ENCODE measurements around the gene BBS12. TPM values are rescaled to one million over a fixed set of nuclear protein-coding genes. Genes with fewer than 3 reads are reported as not detected.

Gene BBS12
- total RNA-seq, 3 donors from 2014 or later (not counting 1 experiment from before 2014, with no cell fraction given): 0.85 to 1.9 (median 1.8) TPM

DNA sequence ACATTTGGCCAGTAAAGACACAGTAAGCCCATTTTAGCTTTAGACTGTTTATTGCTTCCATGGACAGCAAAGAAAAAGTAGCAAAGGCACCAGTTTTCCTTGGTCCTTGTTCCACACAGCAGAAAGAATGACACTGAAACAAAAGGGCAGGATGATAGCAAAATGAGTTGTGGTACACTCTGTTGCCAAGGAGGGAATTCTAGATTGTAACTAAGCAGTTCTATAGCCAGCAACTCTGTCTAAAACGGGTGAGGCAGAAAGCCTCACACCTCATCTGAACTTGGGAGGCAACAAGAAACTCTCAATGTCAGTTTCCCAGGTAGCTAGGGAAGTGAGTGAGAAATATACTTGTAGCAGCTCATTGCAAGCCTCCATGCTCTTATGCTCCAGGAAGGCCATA is 39.2 kb downstream of the BBS12 start:
- H3K27ac ChIP-seq (ENCODE audit: low read length): no peak overlapping the region
- no peaks in the 10 kb centered on the region for H3K27me3 ChIP-seq (ENCODE audit: control insufficient read depth, insufficient read depth, low read length)
- intact Hi-C loops (cut with micrococcal nuclease): no loop called here
- H3K9me3 ChIP-seq (ENCODE audit: control insufficient read depth, insufficient read depth, low read length): no peaks in the 10 kb centered on the region
- TF ChIP-seq, protein P1, sequence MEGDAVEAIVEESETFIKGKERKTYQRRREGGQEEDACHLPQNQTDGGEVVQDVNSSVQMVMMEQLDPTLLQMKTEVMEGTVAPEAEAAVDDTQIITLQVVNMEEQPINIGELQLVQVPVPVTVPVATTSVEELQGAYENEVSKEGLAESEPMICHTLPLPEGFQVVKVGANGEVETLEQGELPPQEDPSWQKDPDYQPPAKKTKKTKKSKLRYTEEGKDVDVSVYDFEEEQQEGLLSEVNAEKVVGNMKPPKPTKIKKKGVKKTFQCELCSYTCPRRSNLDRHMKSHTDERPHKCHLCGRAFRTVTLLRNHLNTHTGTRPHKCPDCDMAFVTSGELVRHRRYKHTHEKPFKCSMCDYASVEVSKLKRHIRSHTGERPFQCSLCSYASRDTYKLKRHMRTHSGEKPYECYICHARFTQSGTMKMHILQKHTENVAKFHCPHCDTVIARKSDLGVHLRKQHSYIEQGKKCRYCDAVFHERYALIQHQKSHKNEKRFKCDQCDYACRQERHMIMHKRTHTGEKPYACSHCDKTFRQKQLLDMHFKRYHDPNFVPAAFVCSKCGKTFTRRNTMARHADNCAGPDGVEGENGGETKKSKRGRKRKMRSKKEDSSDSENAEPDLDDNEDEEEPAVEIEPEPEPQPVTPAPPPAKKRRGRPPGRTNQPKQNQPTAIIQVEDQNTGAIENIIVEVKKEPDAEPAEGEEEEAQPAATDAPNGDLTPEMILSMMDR (IDR thresholded peaks at IDR 0.05): no peak
- no peaks in the 10 kb centered on the region for H3K4me1 ChIP-seq (ENCODE audit: control insufficient read depth, insufficient read depth, low read length)
- WGBS (ENCODE audit: insufficient coverage): 77% methylated on average over 1 of the region's 1 CpG
- no peak overlapping the region for H3K4me3 Mint-ChIP-seq
- H3K36me3 ChIP-seq (ENCODE audit: control insufficient read depth, insufficient read depth, low read length): no peaks in the 10 kb centered on the region
- no peak for DNase-seq
- no peak for ATAC-seq
- no peaks in the 10 kb centered on the region for H3K36me3 Mint-ChIP-seq
- no peak overlapping the region for H3K4me3 ChIP-seq (ENCODE audit: low read length)
- H3K4me1 Mint-ChIP-seq: no peaks in the 10 kb centered on the region
- no peak overlapping the region for H3K27ac Mint-ChIP-seq
- H3K9me3 Mint-ChIP-seq: no peaks in the 10 kb centered on the region
- peaks cover 0 to 7% of the 10 kb centered on the region in 2 donors for H3K27me3 Mint-ChIP-seq (ENCODE audit: low read depth in 2 of 2)

DNA sequence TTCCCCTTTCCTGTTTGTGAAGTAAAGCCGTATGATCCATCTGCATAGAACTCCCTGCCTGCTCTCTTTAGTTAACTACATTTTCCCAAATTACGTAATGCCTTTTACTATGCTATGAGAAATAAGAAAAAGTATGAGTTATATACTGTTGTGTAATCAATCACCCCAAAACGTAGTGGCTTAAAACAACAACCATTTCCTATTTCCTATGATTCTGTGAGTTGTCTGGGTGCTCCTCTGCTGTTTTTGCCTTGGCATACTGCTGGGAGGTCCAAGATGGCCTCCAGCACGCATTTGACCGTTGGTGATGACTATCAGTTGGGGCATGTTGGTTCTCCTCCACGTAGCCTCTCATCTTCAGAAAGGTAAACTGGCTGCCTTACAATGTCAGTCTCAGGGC is 39.8 kb downstream of the BBS12 start:
- H3K4me3 Mint-ChIP-seq: no peak overlapping the region
- H3K27ac ChIP-seq (ENCODE audit: low read length): no peak overlapping the region
- TF ChIP-seq, protein P1 (IDR thresholded peaks at IDR 0.05): no peak
- H3K9me3 Mint-ChIP-seq: no peaks in the 10 kb centered on the region
- no peak overlapping the region for H3K4me3 ChIP-seq (ENCODE audit: low read length)
- H3K27ac Mint-ChIP-seq: no peak overlapping the region
- 95% methylated on average over 4 of the region's 6 CpGs for WGBS (ENCODE audit: insufficient coverage)
- H3K9me3 ChIP-seq (ENCODE audit: control insufficient read depth, insufficient read depth, low read length): no peaks in the 10 kb centered on the region
- H3K36me3 Mint-ChIP-seq: no peaks in the 10 kb centered on the region
- peaks cover 0 to 7% of the 10 kb centered on the region in 2 donors for H3K27me3 Mint-ChIP-seq (ENCODE audit: low read depth in 2 of 2)
- H3K4me1 ChIP-seq (ENCODE audit: control insufficient read depth, insufficient read depth, low read length): no peaks in the 10 kb centered on the region
- no peaks in the 10 kb centered on the region for H3K36me3 ChIP-seq (ENCODE audit: control insufficient read depth, insufficient read depth, low read length)
- H3K27me3 ChIP-seq (ENCODE audit: control insufficient read depth, insufficient read depth, low read length): no peaks in the 10 kb centered on the region
- ATAC-seq (no peak), DNase-seq (no peak)
- H3K4me1 Mint-ChIP-seq: no peaks in the 10 kb centered on the region
- intact Hi-C loops (cut with micrococcal nuclease): no loop called here

DNA sequence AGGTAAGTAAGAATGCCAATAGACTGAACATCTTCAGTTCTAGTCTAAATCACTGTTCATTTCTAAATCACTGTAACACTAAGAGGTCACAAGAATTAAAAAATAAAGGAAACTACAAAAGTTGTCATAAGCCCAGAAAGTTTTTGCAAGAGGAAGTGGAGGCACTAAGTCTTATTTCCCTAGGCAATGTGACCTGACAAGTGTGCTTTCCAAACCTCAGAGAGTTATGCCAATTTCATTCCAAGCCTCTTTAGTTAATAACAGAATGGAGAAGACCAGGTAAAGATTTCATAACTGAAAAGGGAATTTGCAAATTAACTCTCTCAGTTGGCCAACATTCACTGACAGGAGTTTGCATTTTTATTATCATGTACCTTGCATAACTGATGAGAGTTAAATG is 40.5 kb downstream of the BBS12 start:
- H3K9me3 ChIP-seq (ENCODE audit: control insufficient read depth, insufficient read depth, low read length): no peaks in the 10 kb centered on the region
- Mint-ChIP-seq H3K4me3 (no peak overlapping the region), H3K27ac (no peak overlapping the region), H3K36me3 (no peaks in the 10 kb centered on the region), H3K4me1 (no peaks in the 10 kb centered on the region), H3K27me3 (ENCODE audit: low read depth in 2 of 2) (peaks cover 0 to 7% of the 10 kb centered on the region in 2 donors), H3K9me3 (no peaks in the 10 kb centered on the region)
- H3K27me3 ChIP-seq (ENCODE audit: control insufficient read depth, insufficient read depth, low read length): no peaks in the 10 kb centered on the region
- TF ChIP-seq, protein P1 (IDR thresholded peaks at IDR 0.05): no peak
- no peak for DNase-seq
- no peak for ATAC-seq
- no peak overlapping the region for H3K27ac ChIP-seq (ENCODE audit: low read length)
- intact Hi-C loops (cut with micrococcal nuclease): no loop called here
- H3K4me3 ChIP-seq (ENCODE audit: low read length): no peak overlapping the region
- H3K36me3 ChIP-seq (ENCODE audit: control insufficient read depth, insufficient read depth, low read length): no peaks in the 10 kb centered on the region
- no peaks in the 10 kb centered on the region for H3K4me1 ChIP-seq (ENCODE audit: control insufficient read depth, insufficient read depth, low read length)

DNA sequence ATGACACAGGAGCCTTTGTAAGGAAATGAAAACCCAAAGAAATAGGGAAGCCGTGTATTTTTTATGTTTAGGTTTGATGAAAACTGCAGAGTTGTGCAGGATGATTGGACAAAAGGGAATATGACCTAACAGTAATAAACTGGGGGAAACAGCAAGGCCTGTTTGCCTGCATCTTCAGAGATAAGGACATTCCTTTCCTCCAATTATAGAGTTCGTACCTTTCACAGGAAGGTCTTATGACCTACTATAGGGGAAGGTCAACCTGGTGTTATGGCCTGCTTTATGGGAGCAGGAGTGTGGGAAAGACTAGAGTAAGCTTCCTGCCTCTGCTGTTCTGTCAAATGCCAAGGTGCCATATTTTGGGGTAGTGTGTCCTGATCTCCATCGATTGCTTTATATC is 42.5 kb downstream of the BBS12 start:
- Histone ChIP-seq H3K4me3 (ENCODE audit: low read length) (no peak overlapping the region), H3K27me3 (ENCODE audit: control insufficient read depth, insufficient read depth, low read length) (no peaks in the 10 kb centered on the region), H3K9me3 (ENCODE audit: control insufficient read depth, insufficient read depth, low read length) (no peaks in the 10 kb centered on the region), H3K27ac (ENCODE audit: low read length) (no peak overlapping the region), H3K4me1 (ENCODE audit: control insufficient read depth, insufficient read depth, low read length) (no peaks in the 10 kb centered on the region), H3K36me3 (ENCODE audit: control insufficient read depth, insufficient read depth, low read length) (no peaks in the 10 kb centered on the region)
- WGBS (ENCODE audit: insufficient coverage): 67% methylated on average over 1 of the region's 3 CpGs
- no peaks in the 10 kb centered on the region for H3K36me3 Mint-ChIP-seq
- TF ChIP-seq, protein P1 (IDR thresholded peaks at IDR 0.05): no peak
- ATAC-seq (no peak), DNase-seq (no peak)
- H3K27ac Mint-ChIP-seq: no peak overlapping the region
- H3K27me3 Mint-ChIP-seq (ENCODE audit: low read depth in 2 of 2): peaks cover 0 to 3% of the 10 kb centered on the region in 2 donors
- H3K4me1 Mint-ChIP-seq: no peaks in the 10 kb centered on the region
- intact Hi-C loops (cut with micrococcal nuclease): no loop called here
- H3K9me3 Mint-ChIP-seq: no peaks in the 10 kb centered on the region
- H3K4me3 Mint-ChIP-seq: no peak overlapping the region
